Lung (tissue), 12 donors: ENCODE results near the gene ULBP2. TPM values are rescaled to one million over a fixed set of nuclear protein-coding genes. Genes with fewer than 3 reads are reported as not detected.

Experiments used
- ATAC-seq: fragments of 200-7000 bp; cut with Tn5 transposase; one replicate; pipeline ENCODE4 v1.9.1; 2020; ENCODE audit warnings: moderate number of reproducible peaks; ENCODE audit not compliant: insufficient read depth, low FRiP score
- DNase-seq, 3 donors: peaks; one replicate each; pipeline ENCODE4 v3.0.0-alpha.2; 2013 to 2017
- H3K27ac ChIP-seq, 2 donors: one replicate each; pipeline ENCODE4 v1.5.1; 2013; ENCODE audit warnings: mild to moderate bottlenecking in 2 of 2, moderate library complexity in 2 of 2, control low read depth in 1 of 2, inconsistent platforms in 1 of 2, low read depth in 1 of 2, low read length in 1 of 2
- H3K27me3 ChIP-seq, 3 donors: one replicate each; pipeline ENCODE4 v1.5.1; 2013; ENCODE audit warnings: low read length in 2 of 3; ENCODE audit not compliant: control insufficient read depth in 3 of 3, insufficient read depth in 3 of 3
- H3K36me3 ChIP-seq, 4 donors: one replicate each; pipeline ENCODE4 v1.5.1; 2013; ENCODE audit warnings: low read length in 4 of 4, mild to moderate bottlenecking in 1 of 4, moderate library complexity in 1 of 4; ENCODE audit not compliant: control insufficient read depth in 4 of 4, insufficient read depth in 4 of 4
- H3K4me1 ChIP-seq, 5 donors: one replicate each; pipeline ENCODE4 v1.5.1; 2013; ENCODE audit warnings: low read length in 5 of 5, mild to moderate bottlenecking in 2 of 5, moderate library complexity in 1 of 5; ENCODE audit not compliant: control insufficient read depth in 5 of 5, insufficient read depth in 5 of 5
- H3K4me3 ChIP-seq: one replicate; pipeline ENCODE4 v1.5.1; 2013; ENCODE audit warnings: mild to moderate bottlenecking, control low read depth, moderate library complexity
- H3K9ac ChIP-seq, 2 donors: one replicate each; pipeline ENCODE4 v1.5.1; 2013; ENCODE audit warnings: low read length in 2 of 2, control low read depth in 1 of 2; ENCODE audit not compliant: insufficient read depth in 1 of 2
- H3K9me3 ChIP-seq, 4 donors: one replicate each; pipeline ENCODE4 v1.5.1; 2013; ENCODE audit warnings: low read length in 3 of 4, mild to moderate bottlenecking in 1 of 4, moderate library complexity in 1 of 4; ENCODE audit not compliant: control insufficient read depth in 4 of 4, insufficient read depth in 3 of 4
- WGBS, 2 donors: extraction: QIAGEN DNeasy Blood & Tissue Kit; methylation state at CpG; one replicate each; pipeline ENCODE4 v1.1.7; 2013; 5-methylcytosine and 5-hydroxymethylcytosine counted together
- polyA plus RNA-seq, 2 donors: library from polyadenylated mRNA; stranded (reverse); fragments of 200-250 nt; gene quantifications; one replicate each; pipeline ENCODE4 v1.2.1, GENCODE V29; 2013
- total RNA-seq, 2 donors: library from RNA; depleted of rRNA in 1 of 2; stranded (reverse); fragments of >200 nt in 1 of 2; gene quantifications; one replicate each; pipeline ENCODE4 v1.2.1, GENCODE V29; 2014 to 2021
- TF ChIP-seq, protein P1 (sequence below): IDR thresholded peaks from 2 replicates; pipeline ENCODE4 v1.5.1; 2012; ENCODE audit warnings: mild to moderate bottlenecking; ENCODE audit errors: control extremely low read depth, extremely low read depth
- donor health status: control.
- donor health status: control.
- donor health status: Bipolar disorder and iron deficiency.
- donor health status: healthy.
- donor health status: DM: yes; HTN: yes; CAD: no.

Gene ULBP2
- total and polyA plus RNA-seq, 4 donors: 1.2 to 6.2 (median 2.7) TPM

DNA sequence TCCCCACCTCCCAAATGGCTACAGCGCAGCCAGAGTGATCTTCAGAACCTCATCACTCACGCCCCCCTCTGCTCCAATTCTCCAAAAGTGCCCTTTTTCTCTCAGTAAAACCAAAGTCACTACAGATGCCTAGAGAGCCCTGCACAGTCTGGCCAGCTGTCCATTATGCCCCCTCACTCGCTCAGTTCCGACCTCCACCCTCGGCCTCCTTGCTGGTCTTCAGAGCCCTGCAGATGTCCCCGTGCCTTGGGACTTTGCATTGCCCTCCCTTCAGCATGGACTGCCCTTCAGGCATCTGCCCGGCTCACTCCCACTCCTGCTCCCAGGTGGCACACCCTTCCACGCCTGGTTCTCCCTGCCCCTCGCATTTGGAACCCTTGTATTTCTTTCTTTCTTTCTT lies 42.8 kb upstream of the ULBP2 start:
- Histone ChIP-seq H3K9me3 (no peaks in the 10 kb centered on the region), H3K4me1 (peaks cover 3 to 18% (median 12%) of the 10 kb centered on the region in 5 donors), H3K36me3 (no peaks in the 10 kb centered on the region), H3K27me3 (no peaks in the 10 kb centered on the region), H3K27ac (no peak overlapping the region), H3K4me3 (no peak overlapping the region), H3K9ac (no peak overlapping the region)
- ATAC-seq (no peak), DNase-seq (no peak)
- TF ChIP-seq, protein P1, sequence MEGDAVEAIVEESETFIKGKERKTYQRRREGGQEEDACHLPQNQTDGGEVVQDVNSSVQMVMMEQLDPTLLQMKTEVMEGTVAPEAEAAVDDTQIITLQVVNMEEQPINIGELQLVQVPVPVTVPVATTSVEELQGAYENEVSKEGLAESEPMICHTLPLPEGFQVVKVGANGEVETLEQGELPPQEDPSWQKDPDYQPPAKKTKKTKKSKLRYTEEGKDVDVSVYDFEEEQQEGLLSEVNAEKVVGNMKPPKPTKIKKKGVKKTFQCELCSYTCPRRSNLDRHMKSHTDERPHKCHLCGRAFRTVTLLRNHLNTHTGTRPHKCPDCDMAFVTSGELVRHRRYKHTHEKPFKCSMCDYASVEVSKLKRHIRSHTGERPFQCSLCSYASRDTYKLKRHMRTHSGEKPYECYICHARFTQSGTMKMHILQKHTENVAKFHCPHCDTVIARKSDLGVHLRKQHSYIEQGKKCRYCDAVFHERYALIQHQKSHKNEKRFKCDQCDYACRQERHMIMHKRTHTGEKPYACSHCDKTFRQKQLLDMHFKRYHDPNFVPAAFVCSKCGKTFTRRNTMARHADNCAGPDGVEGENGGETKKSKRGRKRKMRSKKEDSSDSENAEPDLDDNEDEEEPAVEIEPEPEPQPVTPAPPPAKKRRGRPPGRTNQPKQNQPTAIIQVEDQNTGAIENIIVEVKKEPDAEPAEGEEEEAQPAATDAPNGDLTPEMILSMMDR: no peak
- 96% methylated on average over 9 of the region's 9 CpGs for WGBS, 2 donors

DNA sequence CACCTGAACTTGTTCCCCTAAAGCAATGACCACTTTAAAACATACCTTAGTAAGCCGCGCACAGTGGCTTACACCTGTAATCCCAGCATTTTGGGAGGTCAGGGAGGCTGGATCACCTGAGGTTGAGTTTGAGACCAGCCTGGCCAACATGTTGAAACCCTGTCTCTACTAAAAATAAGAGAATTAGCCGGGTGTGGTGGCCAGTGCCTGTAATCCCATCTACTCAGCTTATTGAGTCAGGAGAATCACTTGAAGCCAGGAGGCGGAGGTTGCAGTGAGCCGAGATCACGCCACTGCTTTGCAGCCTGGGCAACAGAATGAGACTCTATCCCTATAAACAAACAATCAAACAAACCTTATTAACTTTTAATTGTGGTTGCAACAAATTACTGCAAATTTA lies 42.3 kb upstream of the ULBP2 start:
- DNase-seq: no peak
- no peak overlapping the region for H3K4me3 ChIP-seq
- H3K9ac ChIP-seq: no peak overlapping the region
- 94 to 97% methylated on average over 6 of the region's 6 CpGs for WGBS, 2 donors
- no peaks in the 10 kb centered on the region for H3K27me3 ChIP-seq
- H3K9me3 ChIP-seq: no peaks in the 10 kb centered on the region
- no peak for ATAC-seq
- no peaks in the 10 kb centered on the region for H3K36me3 ChIP-seq
- TF ChIP-seq, protein P1: no peak
- peaks cover 3 to 18% (median 12%) of the 10 kb centered on the region in 5 donors for H3K4me1 ChIP-seq
- H3K27ac ChIP-seq: no peak overlapping the region

DNA sequence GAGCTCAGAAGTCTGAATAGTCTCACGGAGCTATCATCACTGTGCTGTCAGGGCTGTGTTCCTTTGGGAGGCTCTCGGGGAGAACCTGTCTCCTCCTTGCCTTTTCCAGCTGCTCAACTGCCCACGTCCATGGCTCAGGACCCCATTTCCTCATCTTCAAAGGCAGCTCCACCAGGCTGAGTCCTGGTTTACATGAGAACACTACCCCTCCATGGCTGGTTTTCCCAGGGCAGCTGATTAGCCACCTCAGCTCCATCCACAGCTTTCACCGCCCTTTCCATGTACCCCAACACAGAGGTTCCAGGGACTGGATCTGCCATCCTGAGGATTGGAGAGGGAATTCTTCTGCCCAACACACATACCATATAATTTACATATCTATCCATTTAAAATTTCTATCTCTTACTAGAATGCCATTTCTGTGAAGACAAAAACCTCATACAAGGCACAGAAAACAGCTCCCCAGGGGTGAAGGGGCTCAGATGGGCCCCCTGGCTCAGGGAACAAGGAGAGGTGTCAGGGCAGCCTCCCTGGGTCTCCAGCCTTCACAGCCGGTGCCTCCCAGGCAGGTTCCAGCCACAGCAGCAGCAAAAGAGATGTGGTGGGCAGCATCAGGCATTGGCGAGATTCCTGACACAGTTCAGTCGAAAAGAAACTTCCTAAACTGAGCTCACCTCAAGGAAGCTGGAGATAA lies 41.7 kb upstream of the ULBP2 start:
- no peak for ATAC-seq
- H3K9me3 ChIP-seq: no peaks in the 10 kb centered on the region
- WGBS, 2 donors: 89 to 90% methylated on average over 7 of the region's 7 CpGs
- no peak for DNase-seq
- no peaks in the 10 kb centered on the region for H3K36me3 ChIP-seq
- no peak overlapping the region for H3K4me3 ChIP-seq
- no peaks in the 10 kb centered on the region for H3K27me3 ChIP-seq
- peaks cover 2 to 16% (median 12%) of the 10 kb centered on the region in 5 donors for H3K4me1 ChIP-seq
- no peak overlapping the region for H3K27ac ChIP-seq
- H3K9ac ChIP-seq: no peak overlapping the region
- TF ChIP-seq, protein P1: no peak
